ENCODE data around the gene CRTAC1. TPM values are rescaled to one million over a fixed set of nuclear protein-coding genes. Genes with fewer than 3 reads are reported as not detected.

CRTAC1 gene
- total RNA-seq, 4 donors from 2014 or later = 4.0 to 8.7 (median 5.0) TPM

DNA sequence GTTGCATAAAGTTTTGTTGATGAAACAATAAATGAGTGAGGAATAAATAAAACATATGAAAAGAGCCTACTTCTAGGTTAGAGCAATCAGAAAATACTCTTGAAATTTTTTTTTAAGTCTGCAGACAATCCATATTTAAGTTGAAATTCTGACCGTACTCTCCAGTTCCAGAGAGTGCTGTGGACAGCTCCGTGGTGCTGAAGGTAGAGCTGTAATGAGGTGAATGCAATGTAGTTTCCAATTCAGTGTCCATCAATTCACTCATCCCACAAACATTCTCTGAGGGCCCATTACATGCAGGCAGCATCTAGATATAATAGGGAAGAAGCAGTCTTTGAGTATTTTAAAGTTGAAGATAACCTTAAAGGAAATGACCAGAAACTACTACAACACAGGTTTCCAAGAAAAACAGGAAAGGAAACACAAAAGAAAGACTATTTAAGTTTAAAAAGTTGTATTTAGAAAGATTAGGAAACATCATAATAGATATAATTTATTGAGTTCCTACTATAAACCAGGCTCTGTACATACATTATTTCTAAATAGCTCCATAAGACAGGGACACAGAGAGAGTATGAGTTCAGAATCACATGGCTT is 44.0 kb upstream of the CRTAC1 start:
- DNase-seq (ENCODE audit: extremely low spot score) = no peak
- intact Hi-C loops (cut with DNase I) = no loop called here
- TF ChIP-seq EP300 (IDR thresholded peaks at IDR 0.05) (no peak), POLR2A (IDR thresholded peaks at IDR 0.05; ENCODE audit: low read depth) (no peak), POLR2AphosphoS5 (IDR thresholded peaks at IDR 0.05) (no peak)
- TF ChIP-seq, protein P1, sequence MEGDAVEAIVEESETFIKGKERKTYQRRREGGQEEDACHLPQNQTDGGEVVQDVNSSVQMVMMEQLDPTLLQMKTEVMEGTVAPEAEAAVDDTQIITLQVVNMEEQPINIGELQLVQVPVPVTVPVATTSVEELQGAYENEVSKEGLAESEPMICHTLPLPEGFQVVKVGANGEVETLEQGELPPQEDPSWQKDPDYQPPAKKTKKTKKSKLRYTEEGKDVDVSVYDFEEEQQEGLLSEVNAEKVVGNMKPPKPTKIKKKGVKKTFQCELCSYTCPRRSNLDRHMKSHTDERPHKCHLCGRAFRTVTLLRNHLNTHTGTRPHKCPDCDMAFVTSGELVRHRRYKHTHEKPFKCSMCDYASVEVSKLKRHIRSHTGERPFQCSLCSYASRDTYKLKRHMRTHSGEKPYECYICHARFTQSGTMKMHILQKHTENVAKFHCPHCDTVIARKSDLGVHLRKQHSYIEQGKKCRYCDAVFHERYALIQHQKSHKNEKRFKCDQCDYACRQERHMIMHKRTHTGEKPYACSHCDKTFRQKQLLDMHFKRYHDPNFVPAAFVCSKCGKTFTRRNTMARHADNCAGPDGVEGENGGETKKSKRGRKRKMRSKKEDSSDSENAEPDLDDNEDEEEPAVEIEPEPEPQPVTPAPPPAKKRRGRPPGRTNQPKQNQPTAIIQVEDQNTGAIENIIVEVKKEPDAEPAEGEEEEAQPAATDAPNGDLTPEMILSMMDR (IDR thresholded peaks at IDR 0.05) = no peak
- Histone ChIP-seq H3K4me3 (no peak overlapping the region), H3K27me3 (peaks cover 0 to 54% (median 7%) of the 10 kb centered on the region in 4 donors), H3K27ac (replicated peaks in 1 of 4) (no peak overlapping the region), H3K4me1 (no peaks in the 10 kb centered on the region), H3K36me3 (no peaks in the 10 kb centered on the region), H3K9me3 (no peaks in the 10 kb centered on the region)
- WGBS = 10% methylated on average over 2 of the region's 2 CpGs

DNA sequence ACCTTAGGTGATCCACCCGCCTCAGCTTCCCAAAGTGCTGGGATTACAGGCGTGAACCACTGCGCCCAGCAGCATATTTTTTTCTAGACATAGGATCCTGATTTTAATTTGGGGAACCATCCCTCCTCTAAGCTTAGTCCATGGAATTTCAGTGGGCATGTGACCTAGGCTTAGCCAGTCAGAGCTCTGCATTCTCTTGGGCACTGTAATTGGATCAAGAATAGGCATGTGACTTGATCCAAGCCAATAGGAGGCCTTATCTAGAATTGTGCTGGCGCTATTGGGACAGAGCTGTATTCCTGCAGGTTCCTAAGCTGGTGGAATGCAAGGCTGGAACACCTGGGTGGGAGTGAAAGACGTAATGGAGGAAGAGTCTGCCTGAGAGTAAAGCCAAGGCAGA is 36.7 kb upstream of the CRTAC1 start:
- WGBS = 83% methylated on average over 5 of the region's 5 CpGs
- Histone ChIP-seq H3K36me3 (no peaks in the 10 kb centered on the region), H3K27me3 (peaks cover 0 to 82% (median 2%) of the 10 kb centered on the region in 4 donors), H3K9me3 (no peaks in the 10 kb centered on the region), H3K4me3 (no peak overlapping the region), H3K27ac (replicated peaks in 1 of 4) (no peak overlapping the region), H3K4me1 (no peaks in the 10 kb centered on the region)
- intact Hi-C loops (cut with DNase I) = no loop called here
- no peak for TF ChIP-seq EP300 (IDR thresholded peaks at IDR 0.05)
- no peak for TF ChIP-seq POLR2A (IDR thresholded peaks at IDR 0.05; ENCODE audit: low read depth)
- TF ChIP-seq, protein P1 (IDR thresholded peaks at IDR 0.05) = no peak
- TF ChIP-seq POLR2AphosphoS5 (IDR thresholded peaks at IDR 0.05) = no peak
- DNase-seq (ENCODE audit: extremely low spot score) = no peak

DNA sequence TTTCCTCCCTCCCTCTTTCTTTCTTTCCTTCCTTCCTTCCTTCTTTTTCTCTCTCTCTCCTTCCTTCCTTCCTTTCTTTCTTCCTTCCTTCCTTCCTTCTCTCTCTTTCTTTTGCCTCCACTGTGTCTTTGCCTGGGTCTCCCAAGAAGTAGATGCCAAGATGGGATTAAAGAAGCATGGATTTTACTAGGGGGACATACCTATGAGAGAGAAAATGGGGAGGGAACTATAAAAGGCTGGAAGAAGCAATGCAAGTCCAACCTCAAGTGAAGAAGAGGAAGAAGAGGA is 33.3 kb upstream of the CRTAC1 start:
- Histone ChIP-seq H3K27ac (replicated peaks in 1 of 4) (no peak overlapping the region), H3K4me3 (no peak overlapping the region), H3K4me1 (no peaks in the 10 kb centered on the region), H3K36me3 (no peaks in the 10 kb centered on the region), H3K27me3 (peaks cover 0 to 83% (median 2%) of the 10 kb centered on the region in 4 donors), H3K9me3 (no peaks in the 10 kb centered on the region)
- DNase-seq (ENCODE audit: extremely low spot score) = no peak
- TF ChIP-seq POLR2AphosphoS5 (IDR thresholded peaks at IDR 0.05) = no peak
- TF ChIP-seq EP300 (IDR thresholded peaks at IDR 0.05) = no peak
- no peak for TF ChIP-seq POLR2A (IDR thresholded peaks at IDR 0.05; ENCODE audit: low read depth)
- TF ChIP-seq, protein P1 (IDR thresholded peaks at IDR 0.05) = no peak
- intact Hi-C loops (cut with DNase I) = no loop called here

DNA sequence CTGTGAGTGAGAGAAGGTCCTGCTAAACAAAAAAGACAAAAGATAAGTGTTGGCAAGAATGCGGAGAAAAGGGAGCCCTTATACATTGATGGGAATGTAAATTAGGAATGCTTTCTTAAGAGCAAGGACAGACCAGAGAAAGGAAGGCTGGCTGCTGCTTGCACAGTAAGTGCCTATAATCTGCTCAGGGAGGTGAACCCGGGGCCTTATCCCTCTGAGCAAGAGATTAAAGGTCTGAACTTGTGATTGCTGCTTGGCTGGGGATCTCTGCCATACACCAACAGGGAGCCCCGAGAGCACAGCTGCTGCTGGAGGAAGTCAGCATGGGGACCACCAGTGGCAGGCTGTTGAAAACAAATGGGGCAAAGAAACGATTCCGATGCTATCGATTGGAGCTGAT is 32.0 kb upstream of the CRTAC1 start:
- WGBS = 55% methylated on average over 6 of the region's 6 CpGs
- Histone ChIP-seq H3K4me3 (no peak overlapping the region), H3K36me3 (no peaks in the 10 kb centered on the region), H3K9me3 (no peaks in the 10 kb centered on the region), H3K27me3 (peaks cover 0 to 78% (median 2%) of the 10 kb centered on the region in 4 donors), H3K4me1 (no peaks in the 10 kb centered on the region), H3K27ac (replicated peaks in 1 of 4) (no peak overlapping the region)
- DNase-seq (ENCODE audit: extremely low spot score) = no peak
- intact Hi-C loops (cut with DNase I) = no loop called here
- TF ChIP-seq POLR2AphosphoS5 (IDR thresholded peaks at IDR 0.05) (no peak), POLR2A (IDR thresholded peaks at IDR 0.05; ENCODE audit: low read depth) (no peak), EP300 (IDR thresholded peaks at IDR 0.05) (no peak)
- TF ChIP-seq, protein P1 (IDR thresholded peaks at IDR 0.05) = no peak

DNA sequence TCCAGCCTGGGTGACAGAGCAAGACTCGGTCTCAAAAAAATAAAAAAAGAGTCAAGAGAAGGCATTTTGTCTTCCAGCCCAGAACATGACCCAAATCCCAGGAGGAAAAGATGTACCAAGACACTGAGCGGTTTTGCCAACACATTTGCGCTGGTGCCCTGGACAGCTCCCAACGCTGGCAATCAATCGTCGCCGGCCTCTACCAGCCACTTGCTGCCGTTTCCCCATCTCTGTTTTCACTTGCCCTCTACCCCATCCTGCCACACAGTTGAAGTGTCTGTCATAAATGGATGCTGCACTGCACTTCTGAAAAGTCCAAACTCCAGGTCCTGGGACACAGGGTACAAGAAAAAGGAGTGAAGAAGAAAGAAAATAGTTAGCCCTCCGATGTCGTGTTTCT is 29.7 kb upstream of the CRTAC1 start:
- intact Hi-C loops (cut with DNase I) = no loop called here
- WGBS = 86% methylated on average over 10 of the region's 10 CpGs
- no peak for DNase-seq (ENCODE audit: extremely low spot score)
- no peak overlapping the region for H3K4me3 ChIP-seq
- TF ChIP-seq POLR2AphosphoS5 (IDR thresholded peaks at IDR 0.05) (no peak), EP300 (IDR thresholded peaks at IDR 0.05) (no peak), POLR2A (IDR thresholded peaks at IDR 0.05; ENCODE audit: low read depth) (no peak)
- TF ChIP-seq, protein P1 (IDR thresholded peaks at IDR 0.05) = no peak
- no peak overlapping the region for H3K27ac ChIP-seq (replicated peaks in 1 of 4)
- no peaks in the 10 kb centered on the region for H3K4me1 ChIP-seq
- H3K27me3 ChIP-seq = peaks cover 0 to 77% (median 2%) of the 10 kb centered on the region in 4 donors
- no peaks in the 10 kb centered on the region for H3K9me3 ChIP-seq
- no peaks in the 10 kb centered on the region for H3K36me3 ChIP-seq
